Fibroblast of skin of abdomen (primary cell): ENCODE results near the gene DLX6.
"Not testable (repeated sequence)": the region's sequence is repeated elsewhere in the genome, so short reads cannot be mapped to it uniquely, and the experiment has no call there.

Experiments
- DNase-seq: peaks from one replicate; pipeline ENCODE4 v3.0.0-alpha.2; 2013

DLX6 gene

DNA sequence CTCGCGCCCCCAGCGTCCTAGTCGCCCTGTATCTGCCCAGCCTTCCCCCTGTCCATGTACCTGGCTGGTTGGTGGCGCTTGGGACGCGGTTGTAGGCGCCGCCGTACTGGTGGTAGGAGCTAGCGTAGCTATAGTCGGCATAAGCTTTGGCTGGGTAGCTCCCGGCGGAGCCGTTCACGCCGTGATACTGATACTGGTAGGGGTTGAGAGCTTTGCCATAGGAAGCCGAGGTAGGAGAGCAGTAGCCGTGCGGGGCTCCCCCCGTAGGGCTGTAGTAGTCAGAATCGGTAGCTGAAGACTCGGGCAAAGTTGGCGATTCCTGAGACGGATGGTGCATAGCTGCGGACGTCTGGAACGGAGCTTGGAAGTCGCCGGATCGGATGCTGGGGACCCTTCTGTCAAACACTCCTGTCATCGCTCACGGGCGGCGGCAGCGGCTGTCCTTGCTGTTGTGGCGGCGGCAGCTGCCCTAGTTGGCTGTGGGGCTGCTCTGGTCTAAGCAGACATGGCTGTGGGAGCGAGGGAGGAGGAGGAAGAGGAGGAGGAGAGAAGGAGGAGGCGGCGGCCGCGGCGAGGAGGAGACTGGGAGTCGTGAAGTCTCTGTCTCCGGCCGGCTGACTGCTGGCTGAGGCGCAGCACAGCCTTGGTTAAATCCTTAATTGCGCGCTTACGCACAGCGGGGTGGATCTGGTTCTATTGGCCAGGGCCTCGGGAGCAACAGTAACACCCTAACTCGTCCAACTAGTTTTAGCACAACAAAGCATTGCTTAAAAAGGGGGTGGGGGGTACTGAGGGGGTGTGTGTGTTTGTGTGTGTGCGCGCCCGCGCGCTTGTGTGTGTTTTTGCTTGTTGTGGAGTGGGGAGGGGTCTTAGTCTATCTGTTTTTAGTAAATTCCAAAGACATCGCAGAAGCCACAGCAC lies 19.1 kb downstream of the DLX6 start, which contains the start of gene DLX5:
Gene DLX5, minus strand, starts transcription at position 623 of the 921 bp plus-strand sequence. Its CDS starts 208 bp downstream, at position 415.
- peak; percentile 29 for DNase-seq

DNA sequence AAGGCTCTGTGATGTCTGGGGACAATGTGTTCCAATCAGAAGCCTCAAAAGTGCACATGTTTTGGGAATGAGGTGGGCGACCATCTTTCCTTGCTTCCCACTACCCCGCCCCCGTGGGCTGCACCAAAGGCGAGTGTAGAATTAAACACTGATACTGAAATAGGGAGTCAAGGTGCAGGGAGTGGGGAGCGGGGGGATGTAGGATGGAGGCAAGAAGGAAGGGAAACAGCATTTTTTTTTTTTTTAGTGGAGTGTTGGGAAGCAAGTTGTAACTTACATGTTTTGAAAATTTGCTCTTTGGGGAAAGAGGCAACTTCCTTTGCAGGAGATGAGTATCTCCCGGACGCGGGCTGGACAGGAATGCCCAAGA lies 19.8 kb downstream of the DLX6 start:
- DNase-seq = no peak

DNA sequence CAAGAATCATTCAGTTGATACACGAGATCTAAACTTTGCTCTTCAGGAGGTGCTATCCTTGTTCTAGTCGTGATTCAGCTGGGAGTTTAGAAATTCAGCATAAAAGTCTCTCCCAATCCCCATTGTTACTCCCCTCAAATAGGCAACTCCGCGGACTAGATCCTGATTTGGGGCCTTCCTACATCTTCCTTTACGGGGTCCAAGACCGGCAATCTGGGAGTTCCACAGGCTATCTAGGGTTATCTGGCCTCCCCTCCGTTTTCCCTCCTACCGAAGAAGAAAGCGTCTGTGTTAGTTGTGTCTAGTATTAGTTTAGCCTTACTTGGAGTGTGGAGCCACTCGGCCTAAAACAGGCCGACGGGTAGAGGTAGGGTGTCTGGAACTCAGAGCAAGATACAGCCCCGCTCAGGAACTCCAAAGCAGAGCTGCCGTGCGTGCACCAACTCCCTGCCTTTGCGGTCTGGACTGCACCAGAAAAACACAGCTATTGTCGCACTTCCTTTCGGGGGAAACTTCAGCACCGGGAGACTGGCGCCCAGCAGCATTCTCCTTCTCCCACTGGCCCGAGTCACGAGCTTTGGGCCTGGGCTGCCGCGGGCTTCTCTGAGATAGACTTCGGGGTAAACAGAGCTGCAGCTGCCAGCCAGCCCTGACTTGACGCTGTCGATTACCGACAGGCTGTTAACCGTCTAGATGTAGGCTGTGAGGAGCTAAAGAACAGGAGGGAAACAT lies 20.8 kb downstream of the DLX6 start:
- no peak for DNase-seq

DNA sequence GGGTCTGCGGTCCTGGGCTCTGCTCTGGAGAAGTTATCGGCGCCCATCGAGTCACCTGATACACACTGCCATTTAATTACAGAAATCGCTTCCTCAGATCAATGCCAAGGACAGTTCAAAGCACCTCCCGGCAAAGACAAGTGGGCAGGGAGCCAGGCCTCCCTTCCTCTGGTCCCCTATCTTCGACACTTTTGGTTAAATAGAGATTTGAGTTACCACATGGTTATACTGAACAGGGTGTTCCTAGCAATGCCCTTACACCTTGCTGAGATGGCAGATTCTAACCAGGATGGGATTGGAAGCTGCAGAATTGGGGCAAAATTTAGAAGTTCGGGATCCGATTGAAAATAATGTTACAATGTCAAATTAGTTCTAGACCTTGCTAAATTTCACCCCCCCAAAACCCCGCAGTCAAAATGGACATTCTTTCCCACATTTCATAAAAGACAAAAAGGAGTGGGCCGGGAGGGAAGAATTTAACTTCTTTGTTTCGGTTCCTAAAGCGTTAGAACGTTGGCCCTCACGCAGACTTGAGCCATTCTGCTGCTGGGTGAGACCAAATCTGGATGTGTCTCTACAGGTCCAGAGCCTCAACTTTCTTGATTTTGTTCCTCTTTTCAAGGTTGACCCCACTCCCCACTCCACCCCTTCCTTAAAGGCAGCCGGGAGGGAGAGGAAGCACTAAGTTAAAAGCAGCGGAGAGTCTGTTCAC lies 21.5 kb downstream of the DLX6 start:
- DNase-seq = no peak

DNA sequence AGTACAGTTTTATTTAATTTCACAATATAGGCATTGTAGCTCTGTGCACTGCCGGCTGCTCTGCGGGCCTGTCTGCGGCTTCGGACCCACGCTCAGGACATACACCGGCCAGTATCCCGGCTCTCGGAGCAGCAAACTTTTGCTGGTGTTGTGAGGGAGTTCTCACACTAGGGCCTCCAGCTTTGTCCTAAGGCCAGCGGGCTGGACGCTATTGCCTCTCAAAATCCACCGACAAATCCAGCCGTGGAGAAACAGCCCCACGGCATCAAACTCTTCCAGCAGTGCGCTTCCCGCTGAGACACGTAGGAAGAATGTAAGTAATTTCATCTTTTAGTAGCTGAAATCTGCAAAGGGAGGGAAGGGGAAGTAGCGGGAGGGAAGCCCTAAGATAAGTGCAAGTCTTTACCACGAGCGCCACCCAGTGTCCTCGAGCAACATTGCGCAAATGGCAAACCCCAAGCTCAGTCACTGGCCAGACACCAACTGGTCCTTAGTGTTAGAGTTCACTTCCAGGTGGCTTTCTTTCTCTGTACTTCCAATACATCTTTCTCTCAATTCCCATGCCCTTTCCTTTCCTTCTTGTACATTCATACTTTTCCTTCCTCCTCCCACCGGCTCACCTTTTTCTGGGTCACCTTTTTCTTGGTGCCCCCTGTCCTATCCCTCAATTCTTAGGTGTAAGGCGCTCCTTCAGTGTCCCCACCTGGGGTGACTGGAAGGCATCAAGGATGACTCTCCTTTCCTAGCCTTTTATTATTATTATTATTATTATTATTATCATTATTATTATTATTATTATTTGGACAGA lies 22.3 kb downstream of the DLX6 start:
- DNase-seq = peak; percentile 85

DNA sequence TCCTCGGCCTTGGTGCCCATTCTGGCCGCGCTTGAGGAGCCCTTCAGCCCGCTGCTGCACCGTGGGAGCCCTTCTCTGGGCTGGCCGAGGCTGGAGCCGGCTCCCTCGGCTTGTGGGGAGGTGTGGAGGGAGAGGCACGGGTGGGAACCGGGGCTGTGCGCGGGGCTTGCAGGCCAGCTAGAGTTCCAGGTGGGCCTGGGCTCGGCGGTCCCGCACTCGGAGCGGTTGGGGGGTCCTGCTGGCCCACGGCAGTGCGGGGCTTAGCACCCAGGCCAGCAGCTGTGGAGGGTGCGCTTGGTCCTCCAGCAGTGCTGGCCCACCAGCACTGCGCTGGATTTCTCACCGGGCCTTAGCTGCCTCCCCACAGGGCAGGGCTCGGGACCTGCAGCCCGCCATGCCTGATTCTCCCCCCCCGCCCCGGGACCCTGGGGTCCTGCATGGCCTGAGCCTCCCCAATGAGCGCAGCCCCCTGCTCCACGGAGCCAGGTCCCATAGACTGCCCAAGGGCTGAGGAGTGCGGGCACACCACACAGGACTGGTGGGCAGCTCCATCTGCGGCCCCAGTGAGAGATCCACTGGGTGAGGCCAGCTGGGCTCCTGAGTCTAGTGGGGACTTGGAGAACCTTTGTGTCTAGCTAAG lies 29.0 kb downstream of the DLX6 start:
- DNase-seq = not testable (repeated sequence)

DNA sequence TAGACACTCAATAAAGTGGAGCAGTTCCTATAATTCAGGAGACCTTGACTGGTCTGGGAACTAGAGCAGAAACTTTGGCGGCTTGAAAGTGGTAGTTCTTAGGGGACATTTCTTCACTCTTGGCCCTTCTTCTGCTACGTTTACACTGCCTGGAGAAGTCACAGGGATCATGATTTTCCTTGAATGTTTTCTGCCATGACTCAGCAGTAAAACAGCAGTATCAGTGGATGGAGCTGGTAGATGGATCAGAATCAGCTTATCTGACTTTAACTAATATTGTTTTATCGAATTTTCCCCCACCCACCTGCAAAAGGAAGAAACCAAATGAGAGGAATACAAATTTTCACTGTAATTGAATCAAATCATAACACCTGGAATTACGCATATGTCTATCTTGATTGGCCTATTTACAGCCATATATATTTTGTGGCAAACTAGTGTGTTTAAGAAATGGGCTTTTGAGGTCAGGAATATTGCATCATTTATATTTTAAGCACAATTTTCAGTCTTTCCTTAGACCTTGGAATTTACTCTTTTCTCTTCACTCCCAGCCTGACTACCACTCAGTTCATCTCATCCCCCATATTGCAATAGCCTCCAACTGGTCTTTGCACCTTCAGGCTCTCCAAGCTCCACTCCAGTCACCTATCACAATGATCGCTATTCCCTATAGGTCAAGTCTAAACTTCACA lies 34.2 kb downstream of the DLX6 start:
- no peak for DNase-seq

DNA sequence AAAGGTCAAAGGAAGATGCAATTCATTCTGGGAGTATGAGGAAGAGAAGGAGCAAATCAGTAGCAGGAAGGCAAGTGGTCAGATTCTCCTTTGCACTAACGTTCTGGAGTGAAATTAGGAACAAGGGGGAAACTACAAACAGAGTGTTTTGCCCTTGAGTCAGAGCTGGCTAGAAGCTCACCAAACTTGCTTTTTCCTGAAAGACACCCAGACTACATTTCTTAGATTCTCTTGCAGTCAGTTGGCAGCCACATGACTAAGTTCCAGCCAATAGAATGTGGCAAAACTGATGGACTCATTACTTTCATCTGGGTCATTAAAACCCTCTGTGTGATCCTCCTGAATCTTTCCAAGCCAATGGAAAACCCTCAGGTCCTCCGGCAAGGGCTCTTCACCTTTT lies 37.9 kb downstream of the DLX6 start:
- no peak for DNase-seq
